ENCODE data around the gene USP14.

GRCh38 chr18:179499-179898 lies 21.1 kb downstream of the USP14 start:
- TF ChIP-seq CTCF (IDR thresholded peaks at IDR 0.05 in 8 of 11, conservative IDR thresholded peaks at IDR 0.05 in 3 of 11) (no peak), POLR2AphosphoS5 (IDR thresholded peaks at IDR 0.05) (no peak), POLR2A (IDR thresholded peaks at IDR 0.05) (no peak)

Data from spleen (tissue), 7 donors.